NT2/D1 (cell line): ENCODE results near the gene OR1E2.

Source experiments
- SUZ12 ChIP-seq: IDR thresholded peaks from 2 replicates; pipeline ENCODE4 v1.6.1; 2011; ENCODE audit not compliant: insufficient read length, insufficient read depth; ENCODE audit errors: extremely low read depth
- YY1 ChIP-seq: IDR thresholded peaks from 2 replicates; pipeline ENCODE4 v1.6.1; 2011; ENCODE audit not compliant: insufficient read length, insufficient read depth
- ZNF274 ChIP-seq: IDR thresholded peaks from 2 replicates; pipeline ENCODE4 v1.6.1; 2011; ENCODE audit warnings: mild to moderate bottlenecking, low read depth, low read length

DNA sequence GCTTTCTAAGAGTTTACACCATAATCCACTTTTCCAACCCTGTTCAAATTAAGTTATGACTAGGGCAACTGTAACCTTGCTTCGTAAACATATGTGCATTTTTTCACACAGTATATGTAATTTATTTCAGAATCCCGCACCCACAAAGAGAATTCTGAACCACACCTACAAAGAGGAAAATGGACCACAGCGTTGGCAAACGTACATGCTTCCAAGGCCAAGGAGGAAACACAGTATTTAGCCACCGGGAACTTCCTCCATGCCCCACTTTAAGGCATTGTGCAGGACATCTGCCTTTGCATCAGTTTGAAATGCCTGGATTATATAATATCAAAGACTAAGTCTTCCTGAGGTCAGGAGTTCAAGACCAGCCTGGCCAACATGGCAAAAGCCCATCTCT lies 35.9 kb upstream of the OR1E2 start:
- TF ChIP-seq YY1 (no peak), ZNF274 (no peak), SUZ12 (no peak)
